DMS153 treated with DMSO at 0.1 percent for 48 hours (cell line): ENCODE results near the gene TUT1.
"Not testable (repeated sequence)": the region's sequence is repeated elsewhere in the genome, so short reads cannot be mapped to it uniquely, and the experiment has no call there.

Experiments
- DNase-seq: peaks from one replicate; lab custom pipeline; 2025; ENCODE audit not compliant: unreplicated experiment; lab: John Stamatoyannopoulos, UW

The TUT1 gene

GRCh38 chr11:62556875-62557631, 34.3 kb downstream of the TUT1 start:
- DNase-seq: no peak

GRCh38 chr11:62556108-62556874, 35.0 kb downstream of the TUT1 start:
- DNase-seq: peak; percentile 19

- DNase-seq: no peak
Observed at GRCh38 chr11:62555464-62556107, 35.7 kb downstream of the TUT1 start.

- no peak for DNase-seq
Observed at GRCh38 chr11:62554387-62555167, 36.7 kb downstream of the TUT1 start.

- no peak for DNase-seq
Observed at GRCh38 chr11:62553839-62554361, 37.4 kb downstream of the TUT1 start.

GRCh38 chr11:62553080-62553838, 38.1 kb downstream of the TUT1 start:
- no peak for DNase-seq

- DNase-seq: no peak
Observed at GRCh38 chr11:62552485-62553079, 38.7 kb downstream of the TUT1 start.

GRCh38 chr11:62550478-62550877, 40.8 kb downstream of the TUT1 start:
- DNase-seq: not testable (repeated sequence)

- DNase-seq: no peak
Observed at GRCh38 chr11:62548545-62549335, 42.6 kb downstream of the TUT1 start.

GRCh38 chr11:62547691-62548281, 43.5 kb downstream of the TUT1 start:
- DNase-seq: no peak

GRCh38 chr11:62546929-62547625, 44.2 kb downstream of the TUT1 start:
- no peak for DNase-seq

GRCh38 chr11:62546244-62546928, 44.9 kb downstream of the TUT1 start, which contains the start of gene AHNAK:
Gene AHNAK (minus strand): TSS chr11:62546806. CDS start chr11:62536098, 10,708 bp downstream.
- no peak for DNase-seq

GRCh38 chr11:62545437-62546243, 45.7 kb downstream of the TUT1 start:
- DNase-seq: no peak

- DNase-seq: no peak
Observed at GRCh38 chr11:62544581-62545436, 46.5 kb downstream of the TUT1 start.

- DNase-seq: no peak
Observed at GRCh38 chr11:62543680-62544444, 47.5 kb downstream of the TUT1 start.
